Astrocyte (in vitro differentiated cells and primary cell): ENCODE data around the gene ABHD12. TPM values are rescaled to one million over a fixed set of nuclear protein-coding genes. Genes with fewer than 3 reads are reported as not detected.

ENCODE experiments used
- DNase-seq: peaks from one replicate; pipeline ENCODE4 v3.0.0-alpha.2; 2010; ENCODE audit warnings: low read depth
- FAIRE-seq: peaks from 2 replicates; lab custom pipeline; 2011; peaks lifted over from hg19 to GRCh38; lab: Jason Lieb, UNC
- H2AFZ ChIP-seq: 2 replicates; pipeline ENCODE4 v1.6.0; 2012; ENCODE audit warnings: low read depth, low read length, inconsistent platforms
- H3K27ac ChIP-seq: 2 replicates; pipeline ENCODE4 v1.5.1; 2011; ENCODE audit warnings: low read depth, low read length, inconsistent platforms
- H3K27me3 ChIP-seq: 2 replicates; pipeline ENCODE4 v1.6.0; 2011; ENCODE audit warnings: low read length, inconsistent platforms; ENCODE audit not compliant: insufficient read depth
- H3K36me3 ChIP-seq: 2 replicates; pipeline ENCODE4 v1.5.1; 2011; ENCODE audit warnings: low read length, inconsistent platforms; ENCODE audit not compliant: insufficient read depth
- H3K4me1 ChIP-seq: 2 replicates; pipeline ENCODE4 v1.5.1; 2011; ENCODE audit warnings: low read length, inconsistent platforms; ENCODE audit not compliant: insufficient read depth
- H3K4me2 ChIP-seq: 2 replicates; pipeline ENCODE4 v1.6.0; 2012; ENCODE audit warnings: low read length, inconsistent platforms
- H3K4me3 ChIP-seq: 2 replicates; pipeline ENCODE4 v1.5.1; 2011; ENCODE audit warnings: low read depth, mild to moderate bottlenecking, low read length, inconsistent platforms; ENCODE audit not compliant: insufficient read depth
- H3K79me2 ChIP-seq: 2 replicates; pipeline ENCODE4 v1.6.0; 2012; ENCODE audit warnings: mild to moderate bottlenecking, low read length, inconsistent platforms; ENCODE audit not compliant: insufficient read depth
- H3K9ac ChIP-seq: 2 replicates; pipeline ENCODE4 v1.6.0; 2012; ENCODE audit warnings: mild to moderate bottlenecking, low read length, inconsistent platforms
- H3K9me3 ChIP-seq: 2 replicates; pipeline ENCODE4 v1.5.1; 2012; ENCODE audit warnings: low read depth, mild to moderate bottlenecking, low read length, inconsistent platforms; ENCODE audit not compliant: insufficient read depth
- H4K20me1 ChIP-seq: 2 replicates; pipeline ENCODE4 v1.6.0; 2012; ENCODE audit warnings: low read length, inconsistent platforms; ENCODE audit not compliant: insufficient read depth
- H3K27ac Mint-ChIP-seq: one replicate; pipeline ENCODE4 v1.8.0; 2021; ENCODE audit warnings: mild to moderate bottlenecking, mixed read lengths; ENCODE audit not compliant: unreplicated experiment
- H3K27me3 Mint-ChIP-seq: one replicate; pipeline ENCODE4 v1.8.0; 2021; ENCODE audit warnings: low read depth, mixed read lengths; ENCODE audit not compliant: unreplicated experiment
- H3K36me3 Mint-ChIP-seq: one replicate; pipeline ENCODE4 v1.8.0; 2021; ENCODE audit warnings: low read depth, mixed read lengths; ENCODE audit not compliant: unreplicated experiment
- H3K4me1 Mint-ChIP-seq: one replicate; pipeline ENCODE4 v1.8.0; 2021; ENCODE audit warnings: low read depth, mixed read lengths; ENCODE audit not compliant: unreplicated experiment
- H3K4me3 Mint-ChIP-seq: one replicate; pipeline ENCODE4 v1.8.0; 2021; ENCODE audit warnings: mild to moderate bottlenecking, moderate library complexity, mixed read lengths; ENCODE audit not compliant: unreplicated experiment
- H3K9me3 Mint-ChIP-seq: one replicate; pipeline ENCODE4 v1.8.0; 2021; ENCODE audit warnings: mild to moderate bottlenecking, mixed read lengths; ENCODE audit not compliant: unreplicated experiment
- CTCF ChIP-seq: IDR thresholded peaks from 2 replicates; pipeline ENCODE4 v1.5.1; 2011; ENCODE audit warnings: low read depth, mild to moderate bottlenecking, inconsistent platforms, low read length, moderate library complexity; ENCODE audit not compliant: insufficient read depth
- EZH2 ChIP-seq: IDR thresholded peaks from 2 replicates; pipeline ENCODE4 v1.6.1; 2012; ENCODE audit warnings: mild to moderate bottlenecking, low read length, inconsistent platforms; ENCODE audit not compliant: insufficient read depth
- total RNA-seq: library from RNA; stranded (reverse); gene quantifications from 2 replicates; pipeline ENCODE4 v1.2.1, GENCODE V29; 2021

Gene ABHD12
- total RNA-seq, 1 donor from 2014 or later: 98.1 TPM

- H3K27ac Mint-ChIP-seq: no peak overlapping the region
- no peaks in the 10 kb centered on the region for H3K27me3 Mint-ChIP-seq
- Histone ChIP-seq H2AFZ (no peak overlapping the region), H3K79me2 (peaks cover 17% of the 10 kb centered on the region), H3K9ac (no peak overlapping the region), H3K36me3 (peaks cover 18% of the 10 kb centered on the region), H3K4me3 (no peak overlapping the region), H3K27ac (no peak overlapping the region), H4K20me1 (peaks cover 40% of the 10 kb centered on the region), H3K4me2 (no peak overlapping the region), H3K27me3 (no peaks in the 10 kb centered on the region), H3K9me3 (no peaks in the 10 kb centered on the region), H3K4me1 (peaks cover 3% of the 10 kb centered on the region)
- DNase-seq (no peak), FAIRE-seq (no peak)
- peaks cover 26% of the 10 kb centered on the region for H3K36me3 Mint-ChIP-seq
- peaks cover 3% of the 10 kb centered on the region for H3K4me1 Mint-ChIP-seq
- H3K9me3 Mint-ChIP-seq: no peaks in the 10 kb centered on the region
- H3K4me3 Mint-ChIP-seq: no peak overlapping the region
- TF ChIP-seq CTCF (no peak), EZH2 (no peak)
Observed at GRCh38 chr20:25290646-25291431, 99.8 kb downstream of the ABHD12 start.

- DNase-seq (no peak), FAIRE-seq (no peak)
- H4K20me1 ChIP-seq: peaks cover 48% of the 10 kb centered on the region
- H3K9ac ChIP-seq: no peak overlapping the region
- H3K27me3 Mint-ChIP-seq: no peaks in the 10 kb centered on the region
- no peak overlapping the region for H3K27ac ChIP-seq
- H3K9me3 ChIP-seq: no peaks in the 10 kb centered on the region
- H3K36me3 Mint-ChIP-seq: peaks cover 31% of the 10 kb centered on the region
- H3K36me3 ChIP-seq: peaks cover 23% of the 10 kb centered on the region
- H3K27ac Mint-ChIP-seq: peak overlapping the region; percentile 66
- H3K27me3 ChIP-seq: no peaks in the 10 kb centered on the region
- no peak overlapping the region for H3K4me3 Mint-ChIP-seq
- H3K4me2 ChIP-seq: no peak overlapping the region
- no peaks in the 10 kb centered on the region for H3K4me1 ChIP-seq
- no peak for TF ChIP-seq CTCF
- H3K4me1 Mint-ChIP-seq: no peaks in the 10 kb centered on the region
- peaks cover 17% of the 10 kb centered on the region for H3K79me2 ChIP-seq
- H2AFZ ChIP-seq: no peak overlapping the region
- H3K4me3 ChIP-seq: no peak overlapping the region
- no peaks in the 10 kb centered on the region for H3K9me3 Mint-ChIP-seq
Observed at GRCh38 chr20:25289886-25290597, 100.6 kb downstream of the ABHD12 start.
